ENCODE measurements around the gene FOSL1.

Gene FOSL1

GRCh38 chr11:65886826-65887722 is 13.1 kb downstream of the FOSL1 start:
- peaks cover 3% of the 10 kb centered on the region for H3K79me1 ChIP-seq (ENCODE audit: low read depth, low read length)
- no peak for DNase-seq (ENCODE audit: low spot score)
- H4K8ac ChIP-seq (ENCODE audit: low read depth, low read length): no peak overlapping the region
- H3K36me3 ChIP-seq (replicated peaks in 1 of 2; ENCODE audit: control insufficient read depth in 2 of 2, insufficient read depth in 2 of 2, low read length in 2 of 2): peaks cover 33 to 49% of the 10 kb centered on the region in 2 donors
- H3K14ac ChIP-seq (ENCODE audit: low read length): no peak overlapping the region
- H3K4me3 ChIP-seq (ENCODE audit: low read length in 2 of 2): peak overlapping the region; percentile 93 to 95
- H3K4me1 ChIP-seq (ENCODE audit: control insufficient read depth in 2 of 2, insufficient read depth in 1 of 2, low read depth in 1 of 2, low read length in 2 of 2): peaks cover 20 to 23% of the 10 kb centered on the region in 2 donors
- no peak overlapping the region for H2AFZ ChIP-seq (ENCODE audit: low read length)
- peak overlapping the region; percentile 69 for H3K4me2 ChIP-seq (ENCODE audit: insufficient read depth, low read length, poor library complexity, severe bottlenecking)
- H3K18ac ChIP-seq (ENCODE audit: low read length): no peak overlapping the region
- no peak overlapping the region for H3K23ac ChIP-seq (ENCODE audit: low read depth, low read length, poor library complexity)
- peaks cover 0 to 15% (median 0%) of the 10 kb centered on the region in 3 experiments for H3K27me3 ChIP-seq (ENCODE audit: control insufficient read depth in 3 of 3, insufficient read depth in 3 of 3, low read depth in 1 of 3, low read length in 3 of 3)
- no peak overlapping the region for H2BK5ac ChIP-seq (ENCODE audit: low read length)
- no peak overlapping the region for H3K4ac ChIP-seq (ENCODE audit: low read length)
- no peak overlapping the region for H2BK12ac ChIP-seq (ENCODE audit: low read length)
- no peak overlapping the region for H2BK15ac ChIP-seq (ENCODE audit: low read length)
- peak overlapping the region; percentile 95 for H3K9ac ChIP-seq (ENCODE audit: low read depth, low read length, poor library complexity)
- no peak overlapping the region for H2AK5ac ChIP-seq (ENCODE audit: low read depth, low read length)
- no peaks in the 10 kb centered on the region for H3K9me3 ChIP-seq (replicated peaks in 1 of 2; ENCODE audit: control insufficient read depth in 2 of 2, insufficient read depth in 1 of 2, low read depth in 1 of 2, low read length in 2 of 2)
- H3K27ac ChIP-seq (replicated peaks; ENCODE audit: low read length): peak overlapping the region; percentile 95
- no peak overlapping the region for H2BK120ac ChIP-seq (ENCODE audit: low read depth, low read length)
- no CpG with 5 or more reads among the region's 14 CpGs for WGBS, 2 donors (ENCODE audit: extremely low coverage in 2 of 2, insufficient read length in 2 of 2, insufficient replicate concordance in 1 of 2)
- no peak overlapping the region for H4K91ac ChIP-seq (ENCODE audit: low read depth, low read length, poor library complexity)

DNA sequence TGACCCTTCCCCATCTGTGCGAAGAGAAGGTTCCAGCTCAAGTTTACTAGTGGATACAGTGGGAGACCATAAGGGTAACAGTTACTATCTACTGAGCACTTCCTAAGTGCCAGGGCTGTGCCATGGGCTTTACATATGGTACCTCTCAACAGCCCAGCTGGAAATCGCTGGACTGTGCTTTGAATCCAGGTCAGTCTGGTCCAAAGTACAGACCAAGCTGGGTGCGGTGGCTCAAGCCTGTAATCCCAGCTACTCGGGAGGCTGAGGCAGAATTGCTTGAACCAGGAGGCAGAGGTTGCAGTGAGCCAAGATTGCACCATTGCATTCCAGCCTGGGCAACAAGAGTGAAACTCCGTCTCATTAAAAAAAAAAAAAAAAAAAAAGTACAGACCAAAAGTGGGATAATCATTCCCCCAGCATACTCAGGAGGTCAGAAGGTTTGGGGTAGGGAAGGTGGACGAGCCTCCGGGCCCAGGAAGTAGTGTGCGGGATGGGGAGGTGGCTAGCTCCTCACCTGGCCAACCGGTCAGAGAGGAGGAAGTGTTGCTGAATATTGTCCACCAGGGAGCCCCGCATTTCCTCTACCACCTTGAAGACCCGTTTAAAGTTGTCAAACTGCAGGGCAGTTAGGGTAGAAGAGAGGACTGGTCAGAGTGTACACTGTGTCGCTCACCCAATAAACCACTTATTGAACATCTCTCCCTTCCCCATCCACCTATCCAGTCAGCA is 14.2 kb downstream of the FOSL1 start:
- no CpG with 5 or more reads among the region's 12 CpGs for WGBS, 2 donors (ENCODE audit: extremely low coverage in 2 of 2, insufficient read length in 2 of 2, insufficient replicate concordance in 1 of 2)
- H3K4ac ChIP-seq (ENCODE audit: low read length): no peak overlapping the region
- H2AK5ac ChIP-seq (ENCODE audit: low read depth, low read length): no peak overlapping the region
- H3K23ac ChIP-seq (ENCODE audit: low read depth, low read length, poor library complexity): no peak overlapping the region
- H2BK12ac ChIP-seq (ENCODE audit: low read length): no peak overlapping the region
- no peak overlapping the region for H3K4me2 ChIP-seq (ENCODE audit: insufficient read depth, low read length, poor library complexity, severe bottlenecking)
- no peak overlapping the region for H3K18ac ChIP-seq (ENCODE audit: low read length)
- H3K27me3 ChIP-seq (ENCODE audit: control insufficient read depth in 3 of 3, insufficient read depth in 3 of 3, low read depth in 1 of 3, low read length in 3 of 3): peaks cover 0 to 13% (median 0%) of the 10 kb centered on the region in 3 experiments
- H3K4me1 ChIP-seq (ENCODE audit: control insufficient read depth in 2 of 2, insufficient read depth in 1 of 2, low read depth in 1 of 2, low read length in 2 of 2): peaks cover 13 to 17% of the 10 kb centered on the region in 2 donors
- H3K14ac ChIP-seq (ENCODE audit: low read length): no peak overlapping the region
- H3K4me3 ChIP-seq (ENCODE audit: low read length in 2 of 2): no peak overlapping the region
- no peak overlapping the region for H4K8ac ChIP-seq (ENCODE audit: low read depth, low read length)
- H2AFZ ChIP-seq (ENCODE audit: low read length): no peak overlapping the region
- H3K79me1 ChIP-seq (ENCODE audit: low read depth, low read length): peaks cover 3% of the 10 kb centered on the region
- no peak overlapping the region for H3K9ac ChIP-seq (ENCODE audit: low read depth, low read length, poor library complexity)
- no peak overlapping the region for H2BK15ac ChIP-seq (ENCODE audit: low read length)
- no peak overlapping the region for H4K91ac ChIP-seq (ENCODE audit: low read depth, low read length, poor library complexity)
- H2BK5ac ChIP-seq (ENCODE audit: low read length): no peak overlapping the region
- no peak overlapping the region for H2BK120ac ChIP-seq (ENCODE audit: low read depth, low read length)
- no peak for DNase-seq (ENCODE audit: low spot score)
- H3K36me3 ChIP-seq (replicated peaks in 1 of 2; ENCODE audit: control insufficient read depth in 2 of 2, insufficient read depth in 2 of 2, low read length in 2 of 2): peaks cover 33 to 53% of the 10 kb centered on the region in 2 donors
- no peaks in the 10 kb centered on the region for H3K9me3 ChIP-seq (replicated peaks in 1 of 2; ENCODE audit: control insufficient read depth in 2 of 2, insufficient read depth in 1 of 2, low read depth in 1 of 2, low read length in 2 of 2)
- H3K27ac ChIP-seq (replicated peaks; ENCODE audit: low read length): no peak overlapping the region

- Histone ChIP-seq H3K79me1 (ENCODE audit: low read depth, low read length) (peaks cover 3% of the 10 kb centered on the region), H3K27ac (replicated peaks; ENCODE audit: low read length) (no peak overlapping the region), H2BK12ac (ENCODE audit: low read length) (no peak overlapping the region), H4K8ac (ENCODE audit: low read depth, low read length) (no peak overlapping the region), H3K14ac (ENCODE audit: low read length) (no peak overlapping the region), H3K4ac (ENCODE audit: low read length) (no peak overlapping the region), H3K4me1 (ENCODE audit: control insufficient read depth in 2 of 2, insufficient read depth in 1 of 2, low read depth in 1 of 2, low read length in 2 of 2) (peaks cover 13 to 17% of the 10 kb centered on the region in 2 donors), H2AK5ac (ENCODE audit: low read depth, low read length) (no peak overlapping the region), H3K23ac (ENCODE audit: low read depth, low read length, poor library complexity) (no peak overlapping the region), H3K4me3 (ENCODE audit: low read length in 2 of 2) (no peak overlapping the region), H4K91ac (ENCODE audit: low read depth, low read length, poor library complexity) (no peak overlapping the region), H3K27me3 (ENCODE audit: control insufficient read depth in 3 of 3, insufficient read depth in 3 of 3, low read depth in 1 of 3, low read length in 3 of 3) (peaks cover 0 to 13% (median 0%) of the 10 kb centered on the region in 3 experiments), H3K9ac (ENCODE audit: low read depth, low read length, poor library complexity) (no peak overlapping the region), H2AFZ (ENCODE audit: low read length) (no peak overlapping the region), H3K36me3 (replicated peaks in 1 of 2; ENCODE audit: control insufficient read depth in 2 of 2, insufficient read depth in 2 of 2, low read length in 2 of 2) (peaks cover 33 to 53% of the 10 kb centered on the region in 2 donors), H2BK15ac (ENCODE audit: low read length) (no peak overlapping the region), H3K18ac (ENCODE audit: low read length) (no peak overlapping the region), H2BK5ac (ENCODE audit: low read length) (no peak overlapping the region), H3K9me3 (replicated peaks in 1 of 2; ENCODE audit: control insufficient read depth in 2 of 2, insufficient read depth in 1 of 2, low read depth in 1 of 2, low read length in 2 of 2) (no peaks in the 10 kb centered on the region), H2BK120ac (ENCODE audit: low read depth, low read length) (no peak overlapping the region), H3K4me2 (ENCODE audit: insufficient read depth, low read length, poor library complexity, severe bottlenecking) (no peak overlapping the region)
- DNase-seq (ENCODE audit: low spot score): no peak
- WGBS, 2 donors (ENCODE audit: extremely low coverage in 2 of 2, insufficient read length in 2 of 2, insufficient replicate concordance in 1 of 2): no CpG with 5 or more reads among the region's 7 CpGs
These were observed 15.0 kb downstream of the FOSL1 start for GRCh38 chr11:65885231-65885630.

GRCh38 chr11:65884716-65885092 is 15.5 kb downstream of the FOSL1 start:
- no peak overlapping the region for H2BK15ac ChIP-seq (ENCODE audit: low read length)
- H3K27ac ChIP-seq (replicated peaks; ENCODE audit: low read length): no peak overlapping the region
- DNase-seq (ENCODE audit: low spot score): peak; percentile 75
- no peak overlapping the region for H3K4ac ChIP-seq (ENCODE audit: low read length)
- H3K9ac ChIP-seq (ENCODE audit: low read depth, low read length, poor library complexity): no peak overlapping the region
- no peaks in the 10 kb centered on the region for H3K9me3 ChIP-seq (replicated peaks in 1 of 2; ENCODE audit: control insufficient read depth in 2 of 2, insufficient read depth in 1 of 2, low read depth in 1 of 2, low read length in 2 of 2)
- no CpG with 5 or more reads among the region's 9 CpGs for WGBS, 2 donors (ENCODE audit: extremely low coverage in 2 of 2, insufficient read length in 2 of 2, insufficient replicate concordance in 1 of 2)
- H3K79me1 ChIP-seq (ENCODE audit: low read depth, low read length): peaks cover 3% of the 10 kb centered on the region
- H2AK5ac ChIP-seq (ENCODE audit: low read depth, low read length): no peak overlapping the region
- H3K14ac ChIP-seq (ENCODE audit: low read length): no peak overlapping the region
- H3K23ac ChIP-seq (ENCODE audit: low read depth, low read length, poor library complexity): no peak overlapping the region
- peaks cover 33 to 53% of the 10 kb centered on the region in 2 donors for H3K36me3 ChIP-seq (replicated peaks in 1 of 2; ENCODE audit: control insufficient read depth in 2 of 2, insufficient read depth in 2 of 2, low read length in 2 of 2)
- no peak overlapping the region for H2BK12ac ChIP-seq (ENCODE audit: low read length)
- peaks cover 0 to 7% (median 0%) of the 10 kb centered on the region in 3 experiments for H3K27me3 ChIP-seq (ENCODE audit: control insufficient read depth in 3 of 3, insufficient read depth in 3 of 3, low read depth in 1 of 3, low read length in 3 of 3)
- no peak overlapping the region for H3K4me2 ChIP-seq (ENCODE audit: insufficient read depth, low read length, poor library complexity, severe bottlenecking)
- no peak overlapping the region for H3K4me3 ChIP-seq (ENCODE audit: low read length in 2 of 2)
- H2BK5ac ChIP-seq (ENCODE audit: low read length): no peak overlapping the region
- no peak overlapping the region for H2AFZ ChIP-seq (ENCODE audit: low read length)
- no peak overlapping the region for H3K18ac ChIP-seq (ENCODE audit: low read length)
- H3K4me1 ChIP-seq (ENCODE audit: control insufficient read depth in 2 of 2, insufficient read depth in 1 of 2, low read depth in 1 of 2, low read length in 2 of 2): peaks cover 9 to 12% of the 10 kb centered on the region in 2 donors
- H4K91ac ChIP-seq (ENCODE audit: low read depth, low read length, poor library complexity): no peak overlapping the region
- no peak overlapping the region for H4K8ac ChIP-seq (ENCODE audit: low read depth, low read length)
- H2BK120ac ChIP-seq (ENCODE audit: low read depth, low read length): no peak overlapping the region
